HepG2 (cell line): Measurements from ENCODE around the gene C14orf93. TPM values are rescaled to one million over a fixed set of nuclear protein-coding genes. Genes with fewer than 3 reads are reported as not detected.
A peak's percentile ranks its signal among the peaks of the same experiment; 100 is the strongest.

ENCODE experiments used
- ATF1 ChIP-seq: IDR thresholded peaks from 2 replicates; pipeline ENCODE4 v1.6.1; 2016; ENCODE audit warnings: mild to moderate bottlenecking, control low read depth
- FOXM1 ChIP-seq: sonication (generic); formaldehyde crosslinking; IDR thresholded peaks from 2 replicates; pipeline ENCODE4 v1.5.0; 2020; ENCODE audit warnings: missing genetic modification reagents
- FOXO1 ChIP-seq: sonication (generic); formaldehyde crosslinking; IDR thresholded peaks from 2 replicates; pipeline ENCODE4 v1.4.0; 2020; ENCODE audit warnings: missing genetic modification reagents
- GATA4 ChIP-seq: sonication (generic); IDR thresholded peaks from 2 replicates; pipeline ENCODE4 v1.6.1; 2016; ENCODE audit warnings: antibody characterized with exemption, low read depth, borderline replicate concordance
- KDM5A ChIP-seq: fragments of 200-600 bp; sonication (generic); IDR thresholded peaks from 2 replicates; pipeline ENCODE4 v1.7.0; 2018; ENCODE audit warnings: antibody characterized with exemption, mild to moderate bottlenecking, low read length, borderline replicate concordance
- MEIS1 ChIP-seq: sonication (generic); formaldehyde crosslinking; IDR thresholded peaks from 2 replicates; pipeline ENCODE4 v1.9.0; 2021; ENCODE audit warnings: mild to moderate bottlenecking, missing genetic modification reagents, moderate library complexity, borderline replicate concordance
- MXD3 ChIP-seq: IDR thresholded peaks from 2 replicates; pipeline ENCODE4 v1.6.1; 2016; ENCODE audit warnings: mild to moderate bottlenecking, missing biosample characterization, missing genetic modification reagents
- NR1H2 ChIP-seq: sonication (generic); formaldehyde crosslinking; IDR thresholded peaks from 2 replicates; pipeline ENCODE4 v1.8.1; 2022; ENCODE audit warnings: low read depth, missing genetic modification reagents, borderline replicate concordance
- POLR2AphosphoS2 ChIP-seq: IDR thresholded peaks from 2 replicates; pipeline ENCODE4 v1.6.1; 2011; ENCODE audit warnings: low read depth, low read length, improper control_type of control experiment
- SETDB1 ChIP-seq: sonication (generic); formaldehyde crosslinking; IDR thresholded peaks from 2 replicates; pipeline ENCODE4 v1.5.1; 2020; ENCODE audit warnings: missing genetic modification reagents, mild to moderate bottlenecking, borderline replicate concordance
- SMAD9 ChIP-seq: sonication (generic); formaldehyde crosslinking; IDR thresholded peaks from 2 replicates; pipeline ENCODE4 v1.5.1; 2020; ENCODE audit warnings: mild to moderate bottlenecking, missing genetic modification reagents
- SYNCRIP ChIP-seq: fragments of 200-400 bp; formaldehyde crosslinking; IDR thresholded peaks from 2 replicates; pipeline ENCODE4 v1.6.1; 2018; ENCODE audit warnings: mild to moderate bottlenecking, low read depth, low read length; ENCODE audit not compliant: insufficient read depth
- THAP9 ChIP-seq: sonication (generic); formaldehyde crosslinking; IDR thresholded peaks from 2 replicates; pipeline ENCODE4; 2020; ENCODE audit warnings: missing genetic modification reagents, mild to moderate bottlenecking, borderline replicate concordance
- ZFP36L1 ChIP-seq: sonication (generic); formaldehyde crosslinking; IDR thresholded peaks from 2 replicates; pipeline ENCODE4 v1.8.0; 2022; ENCODE audit warnings: mild to moderate bottlenecking, missing genetic modification reagents, moderate library complexity
- ZNF224 ChIP-seq: sonication (generic); formaldehyde crosslinking; IDR thresholded peaks from 2 replicates; pipeline ENCODE4 v1.5.0; 2020; ENCODE audit warnings: mild to moderate bottlenecking, missing genetic modification reagents
- ZNF282 ChIP-seq: fragments of 450-650 bp; IDR thresholded peaks from 2 replicates; pipeline ENCODE4 v1.6.1; 2018; ENCODE audit not compliant: partially characterized antibody
- ZNF577 ChIP-seq: sonication (generic); formaldehyde crosslinking; IDR thresholded peaks from 2 replicates; pipeline ENCODE4 v1.4.0; 2020; ENCODE audit warnings: mild to moderate bottlenecking, low read depth, missing genetic modification reagents, borderline replicate concordance
- ZNF646 ChIP-seq: sonication (generic); formaldehyde crosslinking; IDR thresholded peaks from 2 replicates; pipeline ENCODE4 v1.9.0; 2021; ENCODE audit warnings: mild to moderate bottlenecking, missing genetic modification reagents
- ZNF670 ChIP-seq: sonication (generic); formaldehyde crosslinking; IDR thresholded peaks from 2 replicates; pipeline ENCODE4 v1.8.0; 2022; ENCODE audit warnings: mild to moderate bottlenecking, missing genetic modification reagents, borderline replicate concordance
- ZNF747 ChIP-seq: sonication (generic); formaldehyde crosslinking; IDR thresholded peaks from 2 replicates; pipeline ENCODE4 v1.8.1; 2023; ENCODE audit warnings: missing genetic modification reagents, mild to moderate bottlenecking, borderline replicate concordance
- polyA plus RNA-seq, 8 experiments: library from polyadenylated mRNA; depleted of rRNA in 3 of 8; stranded (reverse) in 7 of 8; unstranded in 1 of 8; fragments of >200 nt; fragmentation: Illumina TruSeq in 4 of 8; extraction: Trizol in 4 of 8; gene quantifications; 2 replicates each; pipeline versions ENCODE4 v1.2.1 to v1.2.3, GENCODE V29; 2011 to 2016; ENCODE audit warnings: low read depth in 4 of 8, missing spikeins in 1 of 8, mixed read lengths in 1 of 8; ENCODE audit not compliant: insufficient read depth in 1 of 8
- total RNA-seq, 5 experiments: library from RNA; depleted of rRNA; stranded (reverse); fragments of >200 nt; fragmentation: Illumina TruSeq; extraction: Trizol; gene quantifications; 2 replicates each; pipeline ENCODE4 v1.2.3, GENCODE V29; 2016; ENCODE audit warnings: low read depth in 1 of 5

The C14orf93 gene
- total and polyA plus RNA-seq, 2 of the 13 experiments (the other 11 are each of a cell fraction or from before 2014, with no cell fraction given) = 11.4 to 22.5 TPM

- peak; percentile 98 for TF ChIP-seq THAP9
- TF ChIP-seq ZNF747 (CRISPR knock-in tag) = peak; percentile 65; the same call in 1 of the 2 replicates
- peak; percentile 93 for TF ChIP-seq MXD3 (CRISPR knock-in tag)
- no peak for TF ChIP-seq ZNF577 (CRISPR knock-in tag)
- peak; percentile 99 for TF ChIP-seq ATF1 (CRISPR knock-in tag)
- TF ChIP-seq ZNF646 (CRISPR knock-in tag) = 0 out of 2 replicates have a peak, but pooled peaks have one; percentile 32
- TF ChIP-seq KDM5A = peak; percentile 96
- TF ChIP-seq ZFP36L1 (CRISPR knock-in tag) = peak; percentile 95; the same call in 1 of the 2 replicates
- TF ChIP-seq SMAD9 (CRISPR knock-in tag) = peak; percentile 93; the same call in 1 of the 2 replicates
- TF ChIP-seq MEIS1 (CRISPR knock-in tag) = peak; percentile 74; the same call in 1 of the 2 replicates
- no peak for TF ChIP-seq SYNCRIP
- no peak; the same call in 1 of the 2 replicates for TF ChIP-seq FOXM1 (CRISPR knock-in tag)
- TF ChIP-seq POLR2AphosphoS2 = peak; percentile 87
- TF ChIP-seq NR1H2 (CRISPR knock-in tag) = no peak
- peak; percentile 86 for TF ChIP-seq GATA4
- peak; percentile 65 for TF ChIP-seq FOXO1 (CRISPR knock-in tag)
- TF ChIP-seq ZNF670 (CRISPR knock-in tag) = no peak
- peak; percentile 92 for TF ChIP-seq ZNF224 (CRISPR knock-in tag)
- TF ChIP-seq SETDB1 = no peak
- TF ChIP-seq ZNF282 = no peak
These were observed 24.8 kb upstream of the C14orf93 start, which contains the start of gene PSMB5 (continued) for GRCh38 chr14:23034498-23035302.
